Liver (tissue), 3 donors: ENCODE results near the gene C1orf53.

Experiments
- CTCF ChIP-seq: fragments of 150-350 bp; IDR thresholded peaks from 2 replicates; pipeline ENCODE4 v1.5.1; 2017; ENCODE audit warnings: improper control_type of control experiment, low read depth, low read length; ENCODE audit not compliant: missing input control
- EGR1 ChIP-seq, 2 donors: IDR thresholded peaks; 2 replicates each; pipeline ENCODE4 v1.6.1; 2016 to 2018; ENCODE audit warnings: antibody characterized with exemption in 2 of 2, low read depth in 2 of 2
- MAX ChIP-seq: IDR thresholded peaks from 2 replicates; pipeline ENCODE4 v1.6.1; 2016; ENCODE audit warnings: antibody characterized with exemption
- RAD21 ChIP-seq, 2 donors: IDR thresholded peaks; 2 replicates each; pipeline ENCODE4 v1.6.1; 2016; ENCODE audit warnings: antibody characterized with exemption in 2 of 2, mild to moderate bottlenecking in 2 of 2
- REST ChIP-seq: IDR thresholded peaks from 2 replicates; pipeline ENCODE4 v1.6.1; 2016; ENCODE audit warnings: antibody characterized with exemption, mild to moderate bottlenecking
- YY1 ChIP-seq: IDR thresholded peaks from 2 replicates; pipeline ENCODE4 v1.6.1; 2016; ENCODE audit warnings: antibody characterized with exemption, mild to moderate bottlenecking
- donor health status: healthy.
- donor health status: healthy.

DNA sequence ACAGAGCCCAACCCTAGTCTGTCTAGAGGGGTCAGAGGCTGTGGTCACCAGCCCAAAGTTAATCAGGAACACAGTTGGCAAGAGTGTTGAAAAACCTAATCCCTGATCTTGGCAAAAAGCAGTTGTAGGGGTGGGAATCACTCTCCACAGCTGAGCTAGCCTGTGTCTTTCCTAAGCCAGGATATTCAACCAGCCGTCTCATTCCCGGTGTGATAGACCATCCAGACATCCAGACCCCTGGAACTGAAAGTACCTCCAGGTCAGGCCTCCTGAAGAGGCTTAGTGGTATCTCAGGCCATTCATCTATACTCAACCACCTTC lies 19.6 kb downstream of the C1orf53 start:
- no peak for TF ChIP-seq CTCF
- no peak for TF ChIP-seq RAD21 (IDR thresholded peaks at IDR 0.05)
- no peak for TF ChIP-seq MAX
- no peak for TF ChIP-seq YY1
- no peak for TF ChIP-seq EGR1 (IDR thresholded peaks at IDR 0.05; ENCODE audit: low read depth in 2 of 2)
- TF ChIP-seq REST = no peak
